HepG2 (cell line): ENCODE results near the gene NEDD1. TPM values are rescaled to one million over a fixed set of nuclear protein-coding genes. Genes with fewer than 3 reads are reported as not detected.

Experiments used
- CEBPG ChIP-seq: IDR thresholded peaks from 2 replicates; pipeline ENCODE4 v1.6.1; 2016
- FOXK1 ChIP-seq: sonication (generic); formaldehyde crosslinking; IDR thresholded peaks from 2 replicates; pipeline ENCODE4 v1.4.0; 2020; ENCODE audit warnings: low read depth, missing genetic modification reagents, borderline replicate concordance
- FOXP1 ChIP-seq, 2 experiments: fragments of 450-650 bp in 1 of 2; IDR thresholded peaks; 2 replicates each; pipeline ENCODE4 v1.6.1; 2017 to 2018; ENCODE audit warnings: antibody characterized with exemption in 1 of 2
- JUN ChIP-seq: sonication (generic); formaldehyde crosslinking; IDR thresholded peaks from 2 replicates; pipeline ENCODE4 v1.4.0; 2020; ENCODE audit warnings: mild to moderate bottlenecking, missing genetic modification reagents
- KDM6A ChIP-seq: IDR thresholded peaks from 2 replicates; pipeline ENCODE4 v1.6.1; 2016; ENCODE audit warnings: low read depth
- MED8 ChIP-seq: sonication (generic); formaldehyde crosslinking; IDR thresholded peaks from 2 replicates; pipeline ENCODE4 v1.8.1; 2023; ENCODE audit warnings: mild to moderate bottlenecking, missing genetic modification reagents; ENCODE audit not compliant: insufficient replicate concordance
- MIER2 ChIP-seq: IDR thresholded peaks from 2 replicates; pipeline ENCODE4 v1.6.1; 2016; ENCODE audit warnings: missing biosample characterization, missing genetic modification reagents
- MXI1 ChIP-seq: IDR thresholded peaks from 3 replicates; pipeline ENCODE4 v1.6.1; 2012; ENCODE audit warnings: low read depth, low read length, inconsistent platforms, borderline replicate concordance
- RAD21 ChIP-seq: fragments of 450-650 bp; formaldehyde crosslinking; IDR thresholded peaks from 2 replicates; pipeline ENCODE4 v1.5.0; 2020; ENCODE audit warnings: mild to moderate bottlenecking
- SMAD9 ChIP-seq: sonication (generic); formaldehyde crosslinking; IDR thresholded peaks from 2 replicates; pipeline ENCODE4 v1.5.1; 2020; ENCODE audit warnings: mild to moderate bottlenecking, missing genetic modification reagents
- TGIF2 ChIP-seq: IDR thresholded peaks from 2 replicates; pipeline ENCODE4 v1.6.1; 2016; ENCODE audit warnings: control low read depth, missing compliant biosample characterization
- ZNF234 ChIP-seq: sonication (generic); formaldehyde crosslinking; conservative IDR thresholded peaks from 2 replicates; pipeline ENCODE4 v1.5.1; 2020; ENCODE audit warnings: mild to moderate bottlenecking, missing genetic modification reagents
- ZNF564 ChIP-seq: sonication (generic); formaldehyde crosslinking; IDR thresholded peaks from 2 replicates; pipeline ENCODE4 v1.8.1; 2023; ENCODE audit warnings: mild to moderate bottlenecking, missing genetic modification reagents
- ZNF605 ChIP-seq: sonication (generic); formaldehyde crosslinking; IDR thresholded peaks from 2 replicates; pipeline ENCODE4 v1.8.0; 2022; ENCODE audit warnings: mild to moderate bottlenecking, missing genetic modification reagents
- ZNF749 ChIP-seq: sonication (generic); formaldehyde crosslinking; IDR thresholded peaks from 2 replicates; pipeline ENCODE4 v1.8.0; 2022; ENCODE audit warnings: mild to moderate bottlenecking, missing genetic modification reagents, moderate library complexity, borderline replicate concordance
- ZSCAN30 ChIP-seq: sonication (generic); formaldehyde crosslinking; IDR thresholded peaks from 2 replicates; pipeline ENCODE4 v1.5.0; 2020; ENCODE audit warnings: mild to moderate bottlenecking, missing genetic modification reagents
- polyA plus RNA-seq, 8 experiments: library from polyadenylated mRNA; depleted of rRNA in 3 of 8; stranded (reverse) in 7 of 8; unstranded in 1 of 8; fragments of >200 nt; fragmentation: Illumina TruSeq in 4 of 8; extraction: Trizol in 4 of 8; gene quantifications; 2 replicates each; pipeline versions ENCODE4 v1.2.1 to v1.2.3, GENCODE V29; 2011 to 2016; ENCODE audit warnings: low read depth in 4 of 8, missing spikeins in 1 of 8, mixed read lengths in 1 of 8; ENCODE audit not compliant: insufficient read depth in 1 of 8
- total RNA-seq, 5 experiments: library from RNA; depleted of rRNA; stranded (reverse); fragments of >200 nt; fragmentation: Illumina TruSeq; extraction: Trizol; gene quantifications; 2 replicates each; pipeline ENCODE4 v1.2.3, GENCODE V29; 2016; ENCODE audit warnings: low read depth in 1 of 5
- TF ChIP-seq, protein P1 (sequence below): sonication (generic); formaldehyde crosslinking; conservative IDR thresholded peaks from 2 replicates; pipeline ENCODE4 v1.4.0; 2020; ENCODE audit warnings: missing genetic modification reagents
- TF ChIP-seq, protein P2 (sequence below): sonication (generic); formaldehyde crosslinking; IDR thresholded peaks from 2 replicates; pipeline ENCODE4 v1.4.0; 2020; ENCODE audit warnings: missing genetic modification reagents, borderline replicate concordance
- TF ChIP-seq, protein P3 (sequence below): sonication (generic); formaldehyde crosslinking; IDR thresholded peaks from 2 replicates; pipeline ENCODE4 v1.4.0; 2020; ENCODE audit warnings: missing genetic modification reagents, mild to moderate bottlenecking, borderline replicate concordance

Gene NEDD1
- total and polyA plus RNA-seq, 2 of the 13 experiments (the other 11 are each of a cell fraction or from before 2014, with no cell fraction given): 11.2 to 21.5 TPM

DNA sequence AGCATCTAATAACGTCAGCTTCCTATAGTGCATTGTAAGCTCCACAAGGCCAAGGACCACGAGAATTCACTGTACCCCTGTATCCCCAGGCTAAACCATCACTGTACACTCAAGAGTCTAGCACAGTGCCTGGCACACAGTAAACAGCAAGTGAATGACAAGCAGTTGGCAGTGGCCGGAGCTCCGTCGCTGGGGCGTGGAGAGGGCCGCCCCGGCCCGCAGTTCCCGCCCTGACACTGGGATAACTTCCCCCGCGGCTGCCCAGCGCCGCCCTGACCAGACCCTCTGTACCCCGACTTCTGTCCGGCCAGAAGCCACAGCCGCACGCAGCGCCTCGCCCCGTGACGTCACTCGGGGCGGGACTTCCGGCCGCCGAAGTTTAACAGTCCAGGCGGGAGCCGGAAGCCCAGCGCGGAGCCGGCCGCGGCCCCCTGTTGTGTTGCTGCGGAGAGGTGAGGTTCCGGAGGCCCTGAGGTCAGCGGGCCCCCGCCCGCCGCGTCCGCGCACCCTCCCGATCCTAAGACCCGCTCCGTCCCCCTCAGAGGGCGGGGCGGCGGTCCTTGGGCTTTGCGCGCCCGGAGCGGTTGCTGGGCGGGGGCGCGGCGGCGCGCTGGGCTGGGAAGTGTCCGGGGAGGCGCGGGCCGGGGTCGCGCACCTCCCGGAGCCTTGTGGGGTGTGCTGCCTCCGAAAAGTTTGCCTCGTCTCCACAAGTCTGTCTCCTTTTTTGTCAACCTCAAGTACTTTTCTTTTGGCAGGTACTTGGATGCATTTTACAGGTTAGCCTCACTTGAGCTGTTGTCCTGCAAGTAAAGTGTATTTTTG lies at the start of gene NEDD1 (continued):
- TF ChIP-seq, protein P1, sequence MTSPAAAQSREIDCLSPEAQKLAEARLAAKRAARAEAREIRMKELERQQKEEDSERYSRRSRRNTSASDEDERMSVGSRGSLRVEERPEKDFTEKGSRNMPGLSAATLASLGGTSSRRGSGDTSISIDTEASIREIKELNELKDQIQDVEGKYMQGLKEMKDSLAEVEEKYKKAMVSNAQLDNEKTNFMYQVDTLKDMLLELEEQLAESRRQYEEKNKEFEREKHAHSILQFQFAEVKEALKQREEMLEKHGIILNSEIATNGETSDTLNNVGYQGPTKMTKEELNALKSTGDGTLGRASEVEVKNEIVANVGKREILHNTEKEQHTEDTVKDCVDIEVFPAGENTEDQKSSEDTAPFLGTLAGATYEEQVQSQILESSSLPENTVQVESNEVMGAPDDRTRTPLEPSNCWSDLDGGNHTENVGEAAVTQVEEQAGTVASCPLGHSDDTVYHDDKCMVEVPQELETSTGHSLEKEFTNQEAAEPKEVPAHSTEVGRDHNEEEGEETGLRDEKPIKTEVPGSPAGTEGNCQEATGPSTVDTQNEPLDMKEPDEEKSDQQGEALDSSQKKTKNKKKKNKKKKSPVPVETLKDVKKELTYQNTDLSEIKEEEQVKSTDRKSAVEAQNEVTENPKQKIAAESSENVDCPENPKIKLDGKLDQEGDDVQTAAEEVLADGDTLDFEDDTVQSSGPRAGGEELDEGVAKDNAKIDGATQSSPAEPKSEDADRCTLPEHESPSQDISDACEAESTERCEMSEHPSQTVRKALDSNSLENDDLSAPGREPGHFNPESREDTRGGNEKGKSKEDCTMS (CRISPR knock-in tag): no peak
- TF ChIP-seq TGIF2 (no peak), SMAD9 (CRISPR knock-in tag) (no peak), ZNF234 (CRISPR knock-in tag) (no peak), MXI1 (peak; percentile 45; the same call in 1 of the 3 replicates), KDM6A (CRISPR knock-in tag) (no peak), ZNF605 (no peak; the same call in 1 of the 2 replicates), ZNF749 (no peak), RAD21 (CRISPR knock-in tag) (peak; percentile 18; the same call in 1 of the 2 replicates), FOXP1 (IDR thresholded peaks at IDR 0.05) (no peak), FOXP1 (CRISPR knock-in tag; IDR thresholded peaks at IDR 0.05) (no peak), CEBPG (no peak), ZNF564 (CRISPR knock-in tag) (no peak), MED8 (CRISPR knock-in tag) (peak; percentile 27), FOXK1 (CRISPR knock-in tag) (peak; percentile 44; the same call in 1 of the 2 replicates), ZSCAN30 (CRISPR knock-in tag) (no peak), JUN (no peak; the same call in 1 of the 2 replicates), MIER2 (CRISPR knock-in tag) (0 out of 2 replicates have a peak, but pooled peaks have one; percentile 33)
- TF ChIP-seq, protein P2, sequence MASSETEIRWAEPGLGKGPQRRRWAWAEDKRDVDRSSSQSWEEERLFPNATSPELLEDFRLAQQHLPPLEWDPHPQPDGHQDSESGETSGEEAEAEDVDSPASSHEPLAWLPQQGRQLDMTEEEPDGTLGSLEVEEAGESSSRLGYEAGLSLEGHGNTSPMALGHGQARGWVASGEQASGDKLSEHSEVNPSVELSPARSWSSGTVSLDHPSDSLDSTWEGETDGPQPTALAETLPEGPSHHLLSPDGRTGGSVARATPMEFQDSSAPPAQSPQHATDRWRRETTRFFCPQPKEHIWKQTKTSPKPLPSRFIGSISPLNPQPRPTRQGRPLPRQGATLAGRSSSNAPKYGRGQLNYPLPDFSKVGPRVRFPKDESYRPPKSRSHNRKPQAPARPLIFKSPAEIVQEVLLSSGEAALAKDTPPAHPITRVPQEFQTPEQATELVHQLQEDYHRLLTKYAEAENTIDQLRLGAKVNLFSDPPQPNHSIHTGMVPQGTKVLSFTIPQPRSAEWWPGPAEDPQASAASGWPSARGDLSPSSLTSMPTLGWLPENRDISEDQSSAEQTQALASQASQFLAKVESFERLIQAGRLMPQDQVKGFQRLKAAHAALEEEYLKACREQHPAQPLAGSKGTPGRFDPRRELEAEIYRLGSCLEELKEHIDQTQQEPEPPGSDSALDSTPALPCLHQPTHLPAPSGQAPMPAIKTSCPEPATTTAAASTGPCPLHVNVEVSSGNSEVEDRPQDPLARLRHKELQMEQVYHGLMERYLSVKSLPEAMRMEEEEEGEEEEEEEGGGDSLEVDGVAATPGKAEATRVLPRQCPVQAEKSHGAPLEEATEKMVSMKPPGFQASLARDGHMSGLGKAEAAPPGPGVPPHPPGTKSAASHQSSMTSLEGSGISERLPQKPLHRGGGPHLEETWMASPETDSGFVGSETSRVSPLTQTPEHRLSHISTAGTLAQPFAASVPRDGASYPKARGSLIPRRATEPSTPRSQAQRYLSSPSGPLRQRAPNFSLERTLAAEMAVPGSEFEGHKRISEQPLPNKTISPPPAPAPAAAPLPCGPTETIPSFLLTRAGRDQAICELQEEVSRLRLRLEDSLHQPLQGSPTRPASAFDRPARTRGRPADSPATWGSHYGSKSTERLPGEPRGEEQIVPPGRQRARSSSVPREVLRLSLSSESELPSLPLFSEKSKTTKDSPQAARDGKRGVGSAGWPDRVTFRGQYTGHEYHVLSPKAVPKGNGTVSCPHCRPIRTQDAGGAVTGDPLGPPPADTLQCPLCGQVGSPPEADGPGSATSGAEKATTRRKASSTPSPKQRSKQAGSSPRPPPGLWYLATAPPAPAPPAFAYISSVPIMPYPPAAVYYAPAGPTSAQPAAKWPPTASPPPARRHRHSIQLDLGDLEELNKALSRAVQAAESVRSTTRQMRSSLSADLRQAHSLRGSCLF (CRISPR knock-in tag): no peak
- TF ChIP-seq, protein P3, sequence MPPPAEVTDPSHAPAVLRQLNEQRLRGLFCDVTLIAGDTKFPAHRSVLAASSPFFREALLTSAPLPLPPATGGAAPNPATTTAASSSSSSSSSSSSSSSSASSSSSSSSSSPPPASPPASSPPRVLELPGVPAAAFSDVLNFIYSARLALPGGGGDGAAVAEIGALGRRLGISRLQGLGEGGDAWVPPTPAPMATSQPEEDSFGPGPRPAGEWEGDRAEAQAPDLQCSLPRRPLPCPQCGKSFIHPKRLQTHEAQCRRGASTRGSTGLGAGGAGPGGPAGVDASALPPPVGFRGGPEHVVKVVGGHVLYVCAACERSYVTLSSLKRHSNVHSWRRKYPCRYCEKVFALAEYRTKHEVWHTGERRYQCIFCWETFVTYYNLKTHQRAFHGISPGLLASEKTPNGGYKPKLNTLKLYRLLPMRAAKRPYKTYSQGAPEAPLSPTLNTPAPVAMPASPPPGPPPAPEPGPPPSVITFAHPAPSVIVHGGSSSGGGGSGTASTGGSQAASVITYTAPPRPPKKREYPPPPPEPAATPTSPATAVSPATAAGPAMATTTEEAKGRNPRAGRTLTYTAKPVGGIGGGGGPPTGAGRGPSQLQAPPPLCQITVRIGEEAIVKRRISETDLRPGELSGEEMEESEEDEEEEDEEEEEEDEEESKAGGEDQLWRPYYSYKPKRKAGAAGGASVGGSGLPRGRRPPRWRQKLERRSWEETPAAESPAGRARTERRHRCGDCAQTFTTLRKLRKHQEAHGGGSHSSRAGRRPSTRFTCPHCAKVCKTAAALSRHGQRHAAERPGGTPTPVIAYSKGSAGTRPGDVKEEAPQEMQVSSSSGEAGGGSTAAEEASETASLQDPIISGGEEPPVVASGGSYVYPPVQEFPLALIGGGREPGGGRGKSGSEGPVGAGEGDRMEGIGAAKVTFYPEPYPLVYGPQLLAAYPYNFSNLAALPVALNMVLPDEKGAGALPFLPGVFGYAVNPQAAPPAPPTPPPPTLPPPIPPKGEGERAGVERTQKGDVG: no peak
